Heart left ventricle (tissue), 16 donors: ENCODE results near the gene RUNDC3A. TPM values are rescaled to one million over a fixed set of nuclear protein-coding genes. Genes with fewer than 3 reads are reported as not detected.

ENCODE experiments used
- ATAC-seq, 4 donors: fragments of 200-7000 bp; cut with Tn5 transposase; one replicate each; pipeline ENCODE4 v1.9.1; 2020 to 2022; ENCODE audit warnings: moderate library complexity in 4 of 4, mild to moderate bottlenecking in 3 of 4, moderate number of reproducible peaks in 1 of 4
- DNase-seq, 5 donors: peaks; one replicate each; pipeline ENCODE4 v3.0.0-alpha.2; 2020
- H3K27ac ChIP-seq, 12 donors: fragments of 200-600 bp; sonication (generic) in 4 of 12; one replicate each; pipeline versions ENCODE4 v1.5.0 to v1.8.0; 2016 to 2022; ENCODE audit warnings: mild to moderate bottlenecking in 2 of 12
- H3K27me3 ChIP-seq, 9 donors: fragments of 200-600 bp; sonication (generic) in 2 of 9; one replicate each; pipeline versions ENCODE4 v1.5.1 to v1.8.0; 2016 to 2022; ENCODE audit warnings: mild to moderate bottlenecking in 3 of 9
- H3K36me3 ChIP-seq, 9 donors: fragments of 200-600 bp; sonication (generic) in 2 of 9; one replicate each; pipeline versions ENCODE4 v1.5.0 to v1.8.0; 2018 to 2022; ENCODE audit warnings: mild to moderate bottlenecking in 2 of 9
- H3K4me1 ChIP-seq, 12 donors: fragments of 200-600 bp; sonication (generic) in 4 of 12; one replicate each; pipeline versions ENCODE4 v1.5.0 to v1.8.0; 2016 to 2022; ENCODE audit warnings: mild to moderate bottlenecking in 3 of 12
- H3K4me3 ChIP-seq, 12 donors: fragments of 200-600 bp; sonication (generic) in 4 of 12; one replicate each; pipeline versions ENCODE4 v1.5.0 to v1.8.0; 2017 to 2022; ENCODE audit warnings: mild to moderate bottlenecking in 9 of 12, moderate library complexity in 4 of 12
- H3K9me3 ChIP-seq, 12 donors: fragments of 200-600 bp; sonication (generic) in 4 of 12; one replicate each; pipeline versions ENCODE4 v1.5.0 to v1.8.0; 2016 to 2022; ENCODE audit warnings: mild to moderate bottlenecking in 1 of 12
- POLR2A ChIP-seq, 2 donors: fragments of 450-650 bp; IDR thresholded peaks; one replicate each; pipeline ENCODE4 v1.6.1; 2017; ENCODE audit warnings: antibody characterized with exemption in 2 of 2, mild to moderate bottlenecking in 2 of 2, moderate library complexity in 2 of 2
- WGBS, 4 donors: extraction: QIAGEN DNeasy Blood & Tissue Kit in 2 of 4; methylation state at CpG; one replicate each; pipeline versions ENCODE4 v1.1.5 to v1.1.7; 2013 to 2018; 5-methylcytosine and 5-hydroxymethylcytosine counted together
- intact Hi-C, 10 donors: fragments of 100-400 bp; cut with DNase I; formaldehyde crosslinking; loops; one replicate each; pipeline versions ENCODE4 v1.11.1 to v1.14.2; 2022
- polyA plus RNA-seq, 2 donors: library from polyadenylated mRNA; stranded (reverse); fragments of 200-250 nt; gene quantifications; one replicate each; pipeline ENCODE4 v1.2.3, GENCODE V29; 2013
- total RNA-seq, 9 donors: library from RNA; depleted of rRNA in 2 of 9; stranded (reverse); fragments of >200 nt in 2 of 9; fragmentation: NEBNext Ultra II Directional in 3 of 9; extraction: Animal tissue kit (Norgen Biotek cat#: 25700) in 3 of 9; gene quantifications; one replicate each; pipeline versions ENCODE4 v1.1.0 to v1.2.4, GENCODE V29; 2016 to 2023
- TF ChIP-seq, protein P1 (sequence below), 12 donors: fragments of 200-600 bp; sonication (generic) in 4 of 12; IDR thresholded peaks; one replicate each; pipeline versions ENCODE4 v1.5.0 to v1.8.0; 2018 to 2022; ENCODE audit warnings: antibody characterized with exemption in 12 of 12, mild to moderate bottlenecking in 5 of 12
- donor health status: ischemic (EF 13 %, LVEDD 7.1; RV severe dilation, severe dysfunction).
- donor health status: healthy with polysubstance abuse.
- donor health status: DM: no; HTN: yes; CAD: no.
- donor health status: DM: no; HTN: no; CAD: no.
- donor health status: ischemic (EF 25% LVEDD 6.9; RV normal size, moderate dysfunction).
- donor health status: ischemic (EF 25% LVEDD 5.7; RV mildly dilated, moderate dysfunction).
- donor health status: healthy.
- donor health status: DM: yes; HTN: yes; CAD: no.
- donor health status: ischemic (EF 35%, LVEDD 5.7; RV mildly dilated, moderate dysfunction).
- donor health status: nonischemic (EF 11% LVEDD 7.7; RV severe dilation, severe dysfunction).
- donor health status: DM: yes; HTN: yes; CAD: no.
- donor health status: PGD.
- donor health status: ischemic (EF 29% LVEDD 5.4; RV normal size, mild dysfunction).
- donor health status: nonischemic (EF 23%, LVEDD 6.1; RV moderate dilation, normal function).

The RUNDC3A gene
- total and polyA plus RNA-seq, 11 donors = 0.19 to 1.3 (median 0.51) TPM; not detected in 1

DNA sequence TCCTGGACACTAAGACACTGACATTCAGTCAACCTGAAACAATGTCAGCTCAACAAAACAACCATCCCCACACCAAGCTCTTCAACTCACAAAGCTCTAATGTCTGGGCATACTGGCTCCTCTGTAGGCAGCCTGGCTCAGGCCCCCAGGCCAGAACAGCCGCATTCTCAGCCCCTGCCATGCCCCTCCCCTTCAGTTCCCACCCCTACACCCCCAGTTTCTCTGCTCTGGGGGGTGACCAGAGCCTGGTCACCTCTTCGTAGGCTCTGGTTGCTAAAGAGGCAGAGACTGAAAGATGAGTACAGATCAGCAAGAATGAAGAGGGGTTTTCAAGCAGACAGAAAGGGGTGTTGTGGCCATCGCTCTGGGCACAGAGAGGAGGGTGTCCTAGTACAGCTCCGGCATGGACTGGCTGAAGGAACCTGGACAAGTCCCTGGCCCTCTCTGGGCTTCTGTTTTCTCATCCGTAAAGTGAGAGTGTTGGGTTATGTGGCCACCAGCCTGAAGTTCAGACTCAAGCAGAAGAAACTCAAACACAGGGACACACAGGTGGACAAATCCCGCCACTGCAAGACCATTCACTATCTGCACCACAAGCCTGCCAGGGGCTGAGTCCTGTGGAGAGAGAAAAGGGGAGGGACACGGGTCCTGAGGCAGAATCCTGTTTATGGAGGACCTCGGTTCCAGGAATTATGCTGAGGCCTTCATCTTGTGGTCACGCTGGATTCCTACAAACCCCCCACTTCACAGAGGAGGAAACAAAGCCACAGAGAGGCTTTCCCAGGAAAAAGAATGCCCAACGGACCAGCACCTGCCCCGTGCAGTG lies 39.5 kb upstream of the RUNDC3A start:
- no peaks in the 10 kb centered on the region for H3K36me3 ChIP-seq
- peaks cover 0 to 19% (median 12%) of the 10 kb centered on the region in 12 donors for H3K4me1 ChIP-seq
- no peak for DNase-seq
- H3K27me3 ChIP-seq = no peaks in the 10 kb centered on the region
- no peaks in the 10 kb centered on the region for H3K9me3 ChIP-seq
- no peak overlapping the region for H3K27ac ChIP-seq
- WGBS, 4 donors = 81 to 88% (median 85%) methylated on average over 11 of the region's 11 CpGs
- TF ChIP-seq, protein P1, sequence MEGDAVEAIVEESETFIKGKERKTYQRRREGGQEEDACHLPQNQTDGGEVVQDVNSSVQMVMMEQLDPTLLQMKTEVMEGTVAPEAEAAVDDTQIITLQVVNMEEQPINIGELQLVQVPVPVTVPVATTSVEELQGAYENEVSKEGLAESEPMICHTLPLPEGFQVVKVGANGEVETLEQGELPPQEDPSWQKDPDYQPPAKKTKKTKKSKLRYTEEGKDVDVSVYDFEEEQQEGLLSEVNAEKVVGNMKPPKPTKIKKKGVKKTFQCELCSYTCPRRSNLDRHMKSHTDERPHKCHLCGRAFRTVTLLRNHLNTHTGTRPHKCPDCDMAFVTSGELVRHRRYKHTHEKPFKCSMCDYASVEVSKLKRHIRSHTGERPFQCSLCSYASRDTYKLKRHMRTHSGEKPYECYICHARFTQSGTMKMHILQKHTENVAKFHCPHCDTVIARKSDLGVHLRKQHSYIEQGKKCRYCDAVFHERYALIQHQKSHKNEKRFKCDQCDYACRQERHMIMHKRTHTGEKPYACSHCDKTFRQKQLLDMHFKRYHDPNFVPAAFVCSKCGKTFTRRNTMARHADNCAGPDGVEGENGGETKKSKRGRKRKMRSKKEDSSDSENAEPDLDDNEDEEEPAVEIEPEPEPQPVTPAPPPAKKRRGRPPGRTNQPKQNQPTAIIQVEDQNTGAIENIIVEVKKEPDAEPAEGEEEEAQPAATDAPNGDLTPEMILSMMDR (IDR thresholded peaks at IDR 0.05) = no peak
- no peak for TF ChIP-seq POLR2A (IDR thresholded peaks at IDR 0.05)
- H3K4me3 ChIP-seq = no peak overlapping the region
- intact Hi-C loops = no loop called here
- no peak for ATAC-seq

DNA sequence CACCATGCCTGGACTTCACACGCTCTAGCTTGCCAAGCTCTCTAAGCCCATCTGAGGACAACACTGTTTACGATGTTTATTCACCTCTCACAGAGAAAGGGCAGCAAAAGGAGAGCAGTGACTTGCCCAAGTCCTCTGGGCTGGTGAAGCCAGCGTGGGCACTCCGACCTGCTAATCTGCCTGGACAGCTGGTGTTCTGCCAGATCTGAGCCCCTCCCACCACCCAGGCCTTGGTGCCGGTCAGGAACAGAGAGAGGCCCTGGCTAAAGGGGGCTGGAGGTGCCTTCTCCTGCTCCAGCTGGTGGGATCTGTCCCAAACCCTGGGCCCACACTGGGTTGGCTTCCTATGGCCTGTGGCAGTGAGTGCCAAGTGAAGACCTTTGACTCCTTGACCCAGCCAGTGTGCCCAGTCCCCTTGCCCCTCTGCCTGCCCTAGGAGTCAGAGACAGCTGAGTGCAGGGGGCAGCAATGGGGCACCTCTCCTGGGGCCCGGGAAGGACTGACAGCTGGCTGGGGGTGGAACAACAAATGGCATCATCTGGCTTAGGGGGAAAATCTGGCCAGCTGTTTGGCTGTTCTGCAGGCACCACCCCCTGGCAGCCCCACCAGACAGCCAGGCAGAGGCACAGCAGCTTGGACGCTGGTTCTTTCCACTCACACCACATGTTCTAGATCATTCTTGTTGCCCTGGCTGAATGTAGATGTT lies 38.7 kb upstream of the RUNDC3A start:
- H3K4me3 ChIP-seq = no peak overlapping the region
- no peak for ATAC-seq
- no peak overlapping the region for H3K27ac ChIP-seq
- peaks cover 0 to 19% (median 12%) of the 10 kb centered on the region in 12 donors for H3K4me1 ChIP-seq
- no peak for DNase-seq
- no peaks in the 10 kb centered on the region for H3K9me3 ChIP-seq
- intact Hi-C loops = loop anchor here in 7 of 10 donors (5.0 to 10.0 kb wide), 2 partner anchors 45 to 52 kb away; partner anchors contain the start of gene UBTF (in 1 of the 7)
- 68 to 82% (median 80%) methylated on average over 5 to 7 of the region's 7 CpGs for WGBS, 4 donors
- no peak for TF ChIP-seq POLR2A (IDR thresholded peaks at IDR 0.05)
- TF ChIP-seq, protein P1 (IDR thresholded peaks at IDR 0.05) = no peak
- H3K36me3 ChIP-seq = no peaks in the 10 kb centered on the region
- no peaks in the 10 kb centered on the region for H3K27me3 ChIP-seq

DNA sequence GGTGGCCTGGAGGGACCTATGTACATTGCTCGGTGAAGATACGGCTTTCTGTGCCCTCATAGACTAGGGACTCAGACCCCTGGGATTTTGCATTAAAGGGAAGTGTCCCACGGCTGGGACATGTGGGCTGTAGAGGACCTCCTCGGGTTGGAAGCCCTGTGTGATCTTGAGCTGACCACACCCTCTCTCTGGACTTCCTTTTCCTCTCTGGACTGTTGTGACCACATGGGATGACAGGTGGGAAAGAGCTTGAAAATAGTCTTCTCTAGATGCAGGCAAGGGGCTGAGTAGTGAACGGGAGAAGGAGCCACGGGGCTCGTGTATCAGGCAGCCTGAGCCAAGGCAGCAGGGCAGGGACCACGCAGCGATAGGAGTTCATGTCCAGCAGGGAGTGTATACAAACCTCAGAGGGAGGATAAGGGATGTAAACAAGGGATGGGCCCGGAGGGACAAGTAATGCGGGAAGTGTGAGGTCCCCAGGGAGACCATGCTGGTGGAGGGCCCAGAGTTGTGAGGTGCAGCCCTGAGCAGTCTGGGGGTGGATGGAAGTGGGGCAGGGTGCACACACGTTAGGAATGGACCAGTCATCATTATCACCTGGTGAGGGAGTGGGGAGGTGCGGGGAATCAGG lies 36.0 kb upstream of the RUNDC3A start:
- intact Hi-C loops = loop anchor here in 7 of 10 donors (5.0 to 10.0 kb wide), 2 partner anchors 48 to 55 kb away; partner anchors contain the start of gene UBTF (in 1 of the 7)
- H3K9me3 ChIP-seq = no peaks in the 10 kb centered on the region
- H3K4me3 ChIP-seq = no peak overlapping the region
- TF ChIP-seq POLR2A (IDR thresholded peaks at IDR 0.05) = no peak
- TF ChIP-seq, protein P1 (IDR thresholded peaks at IDR 0.05) = no peak
- peak overlapping the region in 6 of 12 donors; percentile 9 to 54 (median 35) for H3K27ac ChIP-seq
- DNase-seq (no peak), ATAC-seq (peak; percentile 32 to 83 (median 44))
- no peaks in the 10 kb centered on the region for H3K27me3 ChIP-seq
- H3K4me1 ChIP-seq = peaks cover 0 to 19% (median 12%) of the 10 kb centered on the region in 12 donors
- no peaks in the 10 kb centered on the region for H3K36me3 ChIP-seq
- 37 to 49% (median 43%) methylated on average over 11 to 13 of the region's 13 CpGs for WGBS, 4 donors
